T-cell (primary cell): Measurements from ENCODE around the gene CTSW. TPM values are rescaled to one million over a fixed set of nuclear protein-coding genes. Genes with fewer than 3 reads are reported as not detected.

ENCODE experiments used
- ATAC-seq, 4 experiments: fragments of 200-7000 bp in 3 of 4; fragments of 150-1000 bp in 1 of 4; cut with Tn5 transposase; replicated peaks in 1 of 4; 1 replicate in 3 of 4; 2 replicates in 1 of 4; pipeline ENCODE4 v1.10.0; 2021; ENCODE audit warnings: moderate library complexity in 3 of 4, mild to moderate bottlenecking in 2 of 4, moderate number of reproducible peaks in 1 of 4
- CTCF ChIA-PET, 2 donors: fragments of 300-600 bp; sonication (Branson Sonifier 250); formaldehyde crosslinking; loops; one replicate each; lab custom pipeline; 2022; ENCODE audit warnings: antibody characterized with exemption in 2 of 2; lab: Charles Lee
- POLR2A ChIA-PET, 2 donors: fragments of 300-600 bp; sonication (Branson Sonifier 250); formaldehyde crosslinking; loops; one replicate each; lab custom pipeline; 2022; ENCODE audit warnings: antibody characterized with exemption in 2 of 2; lab: Charles Lee
- DNase-seq, 35 experiments: peaks; one replicate each; pipeline versions ENCODE4 v3.0.0 to v3.0.0-alpha.2; 2013 to 2023
- H3K27ac ChIP-seq: one replicate; pipeline ENCODE4 v1.5.1; 2013; ENCODE audit warnings: low read length
- H3K27me3 ChIP-seq, 2 experiments: replicated peaks in 1 of 2; 1 replicate in 1 of 2; 2 replicates in 1 of 2; pipeline versions ENCODE4 v1.6.1 to v1.7.0; 2013; ENCODE audit warnings: low read length in 1 of 2, mixed read lengths in 1 of 2; ENCODE audit not compliant: control insufficient read depth in 2 of 2, insufficient read depth in 2 of 2; ENCODE audit errors: extremely low read depth in 1 of 2
- H3K36me3 ChIP-seq, 2 donors: 1 replicate in 1 of 2; 2 replicates in 1 of 2; pipeline versions ENCODE4 v1.6.1 to v1.7.0; 2013; ENCODE audit warnings: low read length in 1 of 2; ENCODE audit not compliant: control insufficient read depth in 2 of 2, insufficient read depth in 1 of 2; ENCODE audit errors: extremely low read depth in 1 of 2
- H3K4me1 ChIP-seq, 2 experiments: 1 replicate in 1 of 2; 2 replicates in 1 of 2; pipeline versions ENCODE4 v1.6.1 to v1.7.0; 2013; ENCODE audit warnings: low read length in 2 of 2, mixed read lengths in 1 of 2; ENCODE audit not compliant: insufficient read depth in 2 of 2, control insufficient read depth in 1 of 2; ENCODE audit errors: extremely low read depth in 1 of 2
- H3K4me3 ChIP-seq, 2 donors: 1 replicate in 1 of 2; 2 replicates in 1 of 2; pipeline versions ENCODE4 v1.5.1 to v1.7.0; 2013; ENCODE audit warnings: mild to moderate bottlenecking in 2 of 2, low read length in 1 of 2, moderate library complexity in 1 of 2; ENCODE audit not compliant: control insufficient read depth in 1 of 2; ENCODE audit errors: extremely low read depth in 1 of 2
- H3K9me3 ChIP-seq: 2 replicates; pipeline ENCODE4 v1.7.0; 2013
- H3K27ac Mint-ChIP-seq, 2 donors: one replicate each; pipeline ENCODE4 v1.8.0; 2020 to 2021; ENCODE audit warnings: mild to moderate bottlenecking in 2 of 2, mixed read lengths in 2 of 2
- H3K27me3 Mint-ChIP-seq, 2 donors: one replicate each; pipeline ENCODE4 v1.8.0; 2021 to 2022; ENCODE audit warnings: mixed read lengths in 2 of 2
- H3K36me3 Mint-ChIP-seq: one replicate; pipeline ENCODE4 v1.8.0; 2021; ENCODE audit warnings: mixed read lengths
- H3K4me1 Mint-ChIP-seq, 3 donors: one replicate each; pipeline ENCODE4 v1.8.0; 2020 to 2022; ENCODE audit warnings: mixed read lengths in 3 of 3, mild to moderate bottlenecking in 1 of 3
- H3K4me3 Mint-ChIP-seq, 3 donors: one replicate each; pipeline ENCODE4 v1.8.0; 2020 to 2022; ENCODE audit warnings: mild to moderate bottlenecking in 3 of 3, mixed read lengths in 3 of 3, moderate library complexity in 3 of 3
- H3K9me3 Mint-ChIP-seq, 3 donors: one replicate each; pipeline ENCODE4 v1.8.0; 2020 to 2022; ENCODE audit warnings: mixed read lengths in 3 of 3
- WGBS: methylation state at CpG from one replicate; pipeline ENCODE4 v1.1.5; 2013; ENCODE audit warnings: missing lambda C conversion rate; ENCODE audit not compliant: insufficient coverage; 5-methylcytosine and 5-hydroxymethylcytosine counted together
- total RNA-seq, 35 experiments: library from RNA in 6 of 35; stranded (reverse) in 6 of 35; fragments of 120-200 nt in 1 of 35; gene quantifications; one replicate each; pipeline versions ENCODE4 v1.2.1 to v1.2.4 and lab custom pipeline; 2013 to 2026

CTSW gene
- total RNA-seq, 5 donors from 2014 or later (not counting 1 experiment from before 2014, with no cell fraction given): 45.3 to 127 (median 66.4) TPM

DNA sequence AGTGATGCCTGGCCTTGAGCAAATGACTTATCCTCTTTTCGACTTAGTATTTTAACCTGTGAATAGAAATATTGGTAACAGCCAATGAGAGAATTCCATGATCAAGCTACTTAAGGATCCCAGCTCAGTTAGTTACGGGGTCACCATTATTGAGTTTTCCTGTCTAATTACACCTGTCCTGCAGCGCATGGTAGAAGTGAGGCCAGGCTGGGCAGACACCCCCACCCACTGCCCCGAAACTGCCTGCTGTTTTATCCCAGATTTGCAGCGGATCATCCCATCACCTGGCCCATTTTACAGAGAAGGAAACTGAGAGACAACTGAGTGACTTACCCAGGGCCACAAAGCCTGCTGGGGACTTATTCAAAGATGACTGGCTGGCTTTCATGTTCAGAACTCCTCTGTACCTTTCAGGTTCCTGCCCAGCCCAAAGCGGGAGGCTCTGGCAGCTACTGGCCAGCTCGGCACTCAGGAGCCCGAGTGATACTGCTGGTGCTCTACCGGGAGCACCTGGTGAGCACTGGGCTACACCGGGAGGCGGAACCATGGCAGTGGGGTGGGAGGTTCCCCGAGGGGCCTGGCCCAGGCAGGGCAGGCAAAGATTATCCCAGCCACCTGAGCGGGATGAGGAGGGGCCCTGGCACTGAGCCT is 18.0 kb upstream of the CTSW start:
- ChIA-PET POLR2A (interaction anchor here in 1 of 2 donors (0.5 to 0.6 kb wide), 2 partner anchors 29 to 363 kb away, joined by 3 read pairs; partner anchors contain the start of genes CCDC85B and MALAT1), CTCF (interaction anchor here in 1 of 2 donors (3.6 kb wide), 1 partner anchor 26 kb away, joined by 167 read pairs; the partner anchor contains the start of genes CCDC85B and FIBP)
- Histone ChIP-seq H3K27me3 (no peaks in the 10 kb centered on the region), H3K9me3 (no peaks in the 10 kb centered on the region), H3K36me3 (peaks cover 22 to 49% of the 10 kb centered on the region in 2 donors), H3K4me1 (peaks cover 11 to 53% of the 10 kb centered on the region in 2 experiments), H3K4me3 (peak overlapping the region; percentile 90 to 93), H3K27ac (peak overlapping the region; percentile 83)
- no peaks in the 10 kb centered on the region for H3K9me3 Mint-ChIP-seq
- H3K36me3 Mint-ChIP-seq: peaks cover 18% of the 10 kb centered on the region
- peaks cover 31 to 38% (median 35%) of the 10 kb centered on the region in 3 donors for H3K4me1 Mint-ChIP-seq
- H3K4me3 Mint-ChIP-seq: peak overlapping the region; percentile 92 to 97 (median 97)
- no peaks in the 10 kb centered on the region for H3K27me3 Mint-ChIP-seq
- 85% methylated on average over 8 of the region's 13 CpGs for WGBS
- DNase-seq (no peak), ATAC-seq (no peak)
- H3K27ac Mint-ChIP-seq: peak overlapping the region in 1 of 2 donors; percentile 86

DNA sequence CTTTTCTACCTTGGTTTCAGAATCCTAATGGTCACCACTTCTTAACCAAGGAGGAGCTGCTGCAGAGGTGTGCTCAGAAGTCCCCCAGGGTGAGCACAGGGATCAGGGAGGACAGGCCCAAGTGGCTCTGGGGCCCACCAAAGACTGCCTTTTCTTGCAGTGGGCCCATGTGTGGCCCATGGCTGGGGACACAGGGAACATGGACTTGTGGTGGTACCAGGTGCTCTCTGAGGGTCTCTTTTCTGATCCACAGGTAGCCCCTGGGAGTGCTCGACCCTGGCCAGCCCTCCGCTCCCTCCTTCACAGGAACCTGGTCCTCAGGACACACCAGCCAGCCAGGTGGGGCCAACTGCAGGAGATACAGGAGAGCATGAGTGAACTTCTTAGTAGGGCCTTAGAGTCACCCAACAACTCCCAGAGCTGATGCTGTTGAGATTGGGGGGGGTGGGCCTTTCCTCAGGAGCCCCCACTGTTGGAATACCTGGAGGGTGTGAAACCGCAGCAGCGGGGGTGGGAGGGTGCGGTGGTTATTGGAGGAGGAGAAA is 17.4 kb upstream of the CTSW start:
- no peaks in the 10 kb centered on the region for H3K9me3 ChIP-seq
- H3K27ac Mint-ChIP-seq: no peak overlapping the region
- peaks cover 22 to 55% of the 10 kb centered on the region in 2 donors for H3K36me3 ChIP-seq
- peaks cover 15% of the 10 kb centered on the region for H3K36me3 Mint-ChIP-seq
- peaks cover 32 to 35% (median 33%) of the 10 kb centered on the region in 3 donors for H3K4me1 Mint-ChIP-seq
- POLR2A ChIA-PET: no interaction called here
- ATAC-seq (no peak), DNase-seq (no peak)
- H3K4me1 ChIP-seq: peaks cover 11 to 49% of the 10 kb centered on the region in 2 experiments
- H3K9me3 Mint-ChIP-seq: no peaks in the 10 kb centered on the region
- H3K4me3 ChIP-seq: no peak overlapping the region
- WGBS: no CpG with 5 or more reads among the region's 5 CpGs
- H3K27me3 ChIP-seq: no peaks in the 10 kb centered on the region
- H3K27me3 Mint-ChIP-seq: no peaks in the 10 kb centered on the region
- peak overlapping the region; percentile 92 to 97 (median 97) for H3K4me3 Mint-ChIP-seq
- H3K27ac ChIP-seq: no peak overlapping the region
- CTCF ChIA-PET: no interaction called here

DNA sequence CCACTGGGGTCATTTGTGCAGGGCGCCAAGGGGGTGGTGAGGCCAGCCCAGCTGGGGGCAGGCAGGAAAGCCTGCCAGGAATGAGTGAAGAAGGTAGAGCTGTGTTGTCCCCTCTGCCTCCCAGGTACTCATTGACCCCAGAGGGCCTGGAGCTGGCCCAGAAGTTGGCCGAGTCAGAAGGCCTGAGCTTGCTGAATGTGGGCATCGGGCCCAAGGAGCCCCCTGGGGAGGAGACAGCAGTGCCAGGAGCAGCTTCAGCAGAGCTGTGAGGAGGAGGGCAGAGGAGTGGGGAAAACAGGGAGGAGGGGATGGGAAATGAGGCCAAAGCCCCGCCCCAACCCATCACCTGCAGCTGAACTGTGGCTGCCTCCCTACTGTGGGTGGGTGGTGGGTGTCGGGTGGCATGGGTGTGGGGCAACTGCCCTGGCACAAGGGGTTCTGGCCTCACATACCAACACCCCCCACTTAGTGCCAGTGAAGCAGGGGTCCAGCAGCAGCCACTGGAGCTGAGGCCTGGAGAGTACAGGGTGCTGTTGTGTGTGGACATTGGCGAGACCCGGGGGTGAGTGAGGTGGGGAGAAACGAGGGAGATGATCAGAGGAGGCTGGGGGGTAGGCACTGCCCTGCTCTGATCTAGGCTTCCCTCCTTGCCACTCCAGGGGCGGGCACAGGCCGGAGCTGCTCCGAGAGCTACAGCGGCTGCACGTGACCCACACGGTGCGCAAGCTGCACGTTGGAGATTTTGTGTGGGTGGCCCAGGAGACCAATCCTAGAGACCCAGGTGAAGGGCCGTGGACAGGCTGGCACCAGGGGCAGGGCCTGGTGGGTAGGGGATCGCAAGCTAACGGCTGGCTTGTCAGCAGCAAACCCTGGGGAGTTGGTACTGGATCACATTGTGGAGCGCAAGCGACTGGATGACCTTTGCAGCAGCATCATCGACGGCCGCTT is 16.4 kb upstream of the CTSW start:
- Mint-ChIP-seq H3K36me3 (peaks cover 15% of the 10 kb centered on the region), H3K4me3 (peak overlapping the region in 2 of 3 donors; percentile 55 to 56), H3K9me3 (no peaks in the 10 kb centered on the region), H3K27ac (peak overlapping the region in 1 of 2 donors; percentile 55), H3K27me3 (no peaks in the 10 kb centered on the region), H3K4me1 (peaks cover 31 to 34% (median 33%) of the 10 kb centered on the region in 3 donors)
- POLR2A ChIA-PET: no interaction called here
- no peaks in the 10 kb centered on the region for H3K9me3 ChIP-seq
- H3K27me3 ChIP-seq: no peaks in the 10 kb centered on the region
- DNase-seq (no peak), ATAC-seq (no peak)
- peaks cover 22 to 57% of the 10 kb centered on the region in 2 donors for H3K36me3 ChIP-seq
- no peak overlapping the region for H3K4me3 ChIP-seq
- peaks cover 11 to 49% of the 10 kb centered on the region in 2 experiments for H3K4me1 ChIP-seq
- CTCF ChIA-PET: no interaction called here
- no peak overlapping the region for H3K27ac ChIP-seq
- WGBS: 99% methylated on average over 18 of the region's 24 CpGs

DNA sequence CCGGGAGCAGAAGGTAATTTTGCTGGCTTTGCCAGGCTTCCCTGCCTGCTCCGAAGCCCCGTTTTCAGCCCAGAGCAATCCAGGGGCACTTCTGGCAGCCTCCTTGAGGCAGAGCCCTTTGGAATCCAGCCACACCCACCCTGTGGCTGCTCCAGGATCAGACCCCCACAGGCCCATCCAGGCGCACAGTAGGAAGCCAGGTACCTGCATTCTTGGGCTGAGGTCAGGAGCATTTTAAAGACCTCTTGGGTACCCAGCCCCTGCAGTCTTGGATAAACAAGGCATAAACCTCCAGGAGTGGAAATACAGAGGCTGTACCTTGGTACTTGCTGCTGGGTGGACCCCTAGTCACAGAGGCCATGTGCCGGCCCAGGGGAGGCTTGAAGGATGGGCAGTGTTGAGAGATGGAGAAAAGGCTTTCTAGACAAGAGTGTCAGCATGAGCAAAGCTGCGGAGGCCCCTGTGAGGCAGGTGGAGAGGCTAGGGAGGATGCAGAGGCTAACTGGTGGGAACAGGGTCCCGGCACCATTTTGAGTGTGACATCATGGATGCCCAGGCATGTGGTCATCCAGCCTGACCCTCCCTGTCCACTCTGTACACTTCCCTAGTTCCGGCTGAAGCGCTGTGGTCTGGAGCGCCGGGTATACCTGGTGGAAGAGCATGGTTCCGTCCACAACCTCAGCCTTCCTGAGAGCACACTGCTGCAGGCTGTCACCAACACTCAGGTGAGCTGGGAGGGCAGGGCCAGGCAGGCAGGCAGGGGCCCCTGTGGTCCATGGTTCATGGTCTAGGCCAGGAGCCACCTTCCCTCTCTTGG is 15.5 kb upstream of the CTSW start:
- H3K27ac Mint-ChIP-seq: no peak overlapping the region
- H3K9me3 Mint-ChIP-seq: no peaks in the 10 kb centered on the region
- no peaks in the 10 kb centered on the region for H3K27me3 Mint-ChIP-seq
- 100% methylated on average over 4 of the region's 12 CpGs for WGBS
- Histone ChIP-seq H3K4me3 (no peak overlapping the region), H3K36me3 (peaks cover 22 to 57% of the 10 kb centered on the region in 2 donors), H3K9me3 (no peaks in the 10 kb centered on the region), H3K27me3 (no peaks in the 10 kb centered on the region), H3K4me1 (peaks cover 6 to 40% of the 10 kb centered on the region in 2 experiments), H3K27ac (no peak overlapping the region)
- H3K36me3 Mint-ChIP-seq: peaks cover 15% of the 10 kb centered on the region
- peaks cover 23 to 26% (median 24%) of the 10 kb centered on the region in 3 donors for H3K4me1 Mint-ChIP-seq
- no peak overlapping the region for H3K4me3 Mint-ChIP-seq
- DNase-seq: no peak
- POLR2A ChIA-PET: no interaction called here
- CTCF ChIA-PET: no interaction called here
- no peak for ATAC-seq

DNA sequence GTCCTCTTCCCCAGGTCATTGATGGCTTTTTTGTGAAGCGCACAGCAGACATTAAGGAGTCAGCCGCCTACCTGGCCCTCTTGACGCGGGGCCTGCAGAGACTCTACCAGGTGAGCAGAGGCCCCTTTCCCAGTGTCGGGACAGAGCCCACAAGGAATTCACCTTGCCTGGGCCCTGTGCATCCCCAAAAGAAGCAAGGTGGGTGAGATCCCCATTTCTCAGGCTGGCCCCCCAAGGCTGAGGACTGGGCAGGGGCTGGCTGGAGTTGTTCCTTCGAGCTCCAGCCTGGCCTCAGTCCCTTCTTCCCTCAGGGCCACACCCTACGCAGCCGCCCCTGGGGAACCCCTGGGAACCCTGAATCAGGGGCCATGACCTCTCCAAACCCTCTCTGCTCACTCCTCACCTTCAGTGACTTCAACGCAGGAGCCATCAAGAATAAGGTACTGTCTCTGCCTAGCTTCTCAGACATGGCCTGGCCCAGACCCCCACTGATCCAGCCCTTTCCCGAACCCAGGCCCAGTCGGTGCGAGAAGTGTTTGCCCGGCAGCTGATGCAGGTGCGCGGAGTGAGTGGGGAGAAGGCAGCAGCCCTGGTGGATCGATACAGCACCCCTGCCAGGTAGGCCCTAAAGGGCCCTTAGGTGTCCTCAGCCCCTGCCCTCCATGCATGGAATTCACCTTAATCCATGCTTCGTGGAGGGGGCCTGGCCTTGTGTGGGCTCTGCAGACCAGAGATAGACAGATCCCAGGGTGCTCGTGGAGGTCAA is 14.7 kb upstream of the CTSW start:
- Mint-ChIP-seq H3K4me3 (no peak overlapping the region), H3K36me3 (peaks cover 15% of the 10 kb centered on the region)
- peaks cover 22 to 57% of the 10 kb centered on the region in 2 donors for H3K36me3 ChIP-seq

More for the DNA sequence above, 14.7 kb upstream of the CTSW start:
- Histone ChIP-seq H3K4me3 (no peak overlapping the region), H3K9me3 (no peaks in the 10 kb centered on the region), H3K27me3 (no peaks in the 10 kb centered on the region), H3K27ac (no peak overlapping the region), H3K4me1 (peaks cover 6 to 32% of the 10 kb centered on the region in 2 experiments)
- no peak for DNase-seq
- ATAC-seq: no peak
- 97% methylated on average over 16 of the region's 18 CpGs for whole genome bisulfite sequencing
- POLR2A ChIA-PET: no interaction called here
- CTCF ChIA-PET: no interaction called here
- peaks cover 20 to 27% (median 21%) of the 10 kb centered on the region in 3 donors for H3K4me1 Mint-ChIP-seq
- no peaks in the 10 kb centered on the region for H3K27me3 Mint-ChIP-seq
- no peak overlapping the region for H3K27ac Mint-ChIP-seq
- no peaks in the 10 kb centered on the region for H3K9me3 Mint-ChIP-seq
